Endothelial cell of umbilical vein (primary cell): ENCODE data around the gene NR2E1. TPM values are rescaled to one million over a fixed set of nuclear protein-coding genes. Genes with fewer than 3 reads are reported as not detected.

Source experiments
- BruUV-seq: library from RNA; stranded (reverse); fragments of 400-500 nt; replicated peaks from 2 replicates; lab custom pipeline; 2021; lab: Mats Ljungman, UMichigan
- CTCF ChIA-PET: fragments of 300-600, 350-600 bp; sonication (Branson Sonifier 250); formaldehyde crosslinking; loops from one replicate; lab custom pipeline; 2021; ENCODE audit warnings: antibody characterized with exemption, inconsistent platforms; lab: Charles Lee
- POLR2A ChIA-PET: fragments of 300-600, 350-600 bp; sonication (Branson Sonifier 250); formaldehyde crosslinking; loops from one replicate; lab custom pipeline; 2021; ENCODE audit warnings: antibody characterized with exemption, inconsistent platforms; lab: Charles Lee
- DNase-seq: peaks from one replicate; pipeline ENCODE4 v3.0.0-alpha.2; 2011; ENCODE audit warnings: low read depth, low spot score
- FAIRE-seq: peaks from 2 replicates; lab custom pipeline; 2011; peaks lifted over from hg19 to GRCh38; lab: Jason Lieb, UNC
- H2AFZ ChIP-seq: 2 replicates; pipeline ENCODE4 v1.6.0; 2012; ENCODE audit warnings: low read depth, low read length, control low read depth, inconsistent platforms
- H3K27ac ChIP-seq: 2 replicates; pipeline ENCODE4 v1.5.1; 2011; ENCODE audit warnings: low read depth, mild to moderate bottlenecking, control low read depth, low read length, moderate library complexity; ENCODE audit not compliant: insufficient read depth
- H3K27me3 ChIP-seq, 2 experiments: 2 replicates each; pipeline versions ENCODE4 v1.6.0 to v1.6.1; 2011; ENCODE audit warnings: low read length in 2 of 2, mixed read lengths in 1 of 2; ENCODE audit not compliant: control insufficient read depth in 2 of 2, insufficient read depth in 2 of 2
- H3K36me3 ChIP-seq, 2 experiments: 2 replicates in 1 of 2; 3 replicates in 1 of 2; pipeline ENCODE4 v1.5.1; 2011; ENCODE audit warnings: low read length in 2 of 2, mild to moderate bottlenecking in 1 of 2, moderate library complexity in 1 of 2; ENCODE audit not compliant: control insufficient read depth in 2 of 2, insufficient read depth in 2 of 2; ENCODE audit errors: extremely low read depth in 1 of 2
- H3K4me1 ChIP-seq: 3 replicates; pipeline ENCODE4 v1.5.1; 2011; ENCODE audit warnings: mild to moderate bottlenecking, low read length; ENCODE audit not compliant: control insufficient read depth, insufficient read depth; ENCODE audit errors: extremely low read depth
- H3K4me2 ChIP-seq: 2 replicates; pipeline ENCODE4 v1.6.1; 2011; ENCODE audit warnings: low read length, control low read depth, mixed read lengths; ENCODE audit not compliant: insufficient read depth
- H3K4me3 ChIP-seq, 3 experiments: fragments of 200-600 bp in 1 of 3; sonication (generic), shearing (Covaris generic) in 1 of 3; replicated peaks in 1 of 3; 2 replicates each; pipeline ENCODE4 v1.5.1; 2011 to 2016; ENCODE audit warnings: control low read depth in 3 of 3, low read length in 3 of 3, mild to moderate bottlenecking in 2 of 3, inconsistent platforms in 1 of 3, low read depth in 1 of 3, moderate library complexity in 1 of 3; ENCODE audit not compliant: insufficient read depth in 1 of 3
- H3K79me2 ChIP-seq: 2 replicates; pipeline ENCODE4 v1.6.0; 2012; ENCODE audit warnings: low read length, inconsistent platforms; ENCODE audit not compliant: control insufficient read depth, insufficient read depth
- H3K9ac ChIP-seq: replicated peaks from 2 replicates; pipeline ENCODE3; 2011; ENCODE audit warnings: low read length, control low read depth; ENCODE audit not compliant: insufficient read depth; ENCODE audit errors: extremely low read depth
- H3K9me1 ChIP-seq: replicated peaks from 3 replicates; pipeline ENCODE4 v1.6.0; 2011; ENCODE audit warnings: mild to moderate bottlenecking, low read length; ENCODE audit not compliant: control insufficient read depth, insufficient read depth; ENCODE audit errors: extremely low read depth
- H3K9me3 ChIP-seq: replicated peaks from 2 replicates; pipeline ENCODE4 v1.5.1; 2012; ENCODE audit warnings: low read length, inconsistent platforms; ENCODE audit not compliant: control insufficient read depth, insufficient read depth
- H4K20me1 ChIP-seq: replicated peaks from 2 replicates; pipeline ENCODE3; 2011; ENCODE audit warnings: mild to moderate bottlenecking, low read length; ENCODE audit not compliant: control insufficient read depth, insufficient read depth; ENCODE audit errors: extremely low read depth
- EZH2 ChIP-seq: IDR thresholded peaks from 2 replicates; pipeline ENCODE4 v1.6.1; 2012; ENCODE audit warnings: borderline replicate concordance, low read depth, mild to moderate bottlenecking, moderate library complexity, low read length, inconsistent platforms; ENCODE audit not compliant: severe bottlenecking
- FOS ChIP-seq: IDR thresholded peaks from 2 replicates; pipeline ENCODE4 v1.6.1; 2011; ENCODE audit warnings: mild to moderate bottlenecking, low read length, moderate library complexity, borderline replicate concordance; ENCODE audit not compliant: insufficient read depth
- GATA2 ChIP-seq: IDR thresholded peaks from 2 replicates; pipeline ENCODE4 v1.7.0; 2011; ENCODE audit warnings: low read depth, mild to moderate bottlenecking, moderate library complexity, mixed read lengths, low read length; ENCODE audit not compliant: insufficient read length, insufficient read depth
- JUN ChIP-seq: IDR thresholded peaks from 2 replicates; pipeline ENCODE4 v1.6.1; 2011; ENCODE audit warnings: borderline replicate concordance, low read depth; ENCODE audit not compliant: insufficient read length, insufficient read depth
- dilution Hi-C: fragments of 300-500 bp; cut with MboI; formaldehyde crosslinking; loops from one replicate; pipeline ENCODE4 v1.15.0; 2019; ENCODE audit warnings: low sequenced_read_pairs; ENCODE audit not compliant: extremely low pct_ligation_motif_present
- intact Hi-C: fragments of 100-400 bp; cut with micrococcal nuclease; formaldehyde crosslinking; loops from one replicate; pipeline ENCODE4 v1.10.0; 2022
- polyA plus RNA-seq, 4 experiments: library from polyadenylated mRNA; depleted of rRNA in 3 of 4; stranded (reverse) in 3 of 4; unstranded in 1 of 4; fragments of >200 nt; gene quantifications; 2 replicates each; pipeline versions ENCODE4 v1.2.1 to v1.2.3, GENCODE V29; 2011 to 2012; ENCODE audit warnings: missing spikeins in 1 of 4
- total RNA-seq: library from RNA; stranded (reverse); gene quantifications from 2 replicates; pipeline ENCODE4 v1.2.3, GENCODE V29; 2021
- TF ChIP-seq, protein P1 (sequence below): IDR thresholded peaks from 2 replicates; pipeline ENCODE4 v1.6.1; 2011; ENCODE audit not compliant: insufficient read depth, insufficient read length
- TF ChIP-seq, protein P2 (sequence below), 2 donors: IDR thresholded peaks; 1 replicate in 1 of 2; 2 replicates in 1 of 2; pipeline ENCODE4 v1.5.1; 2011; ENCODE audit warnings: low read length in 2 of 2, mild to moderate bottlenecking in 2 of 2, moderate library complexity in 2 of 2, control low read depth in 1 of 2, inconsistent platforms in 1 of 2, low read depth in 1 of 2; ENCODE audit not compliant: insufficient read depth in 1 of 2; ENCODE audit errors: extremely low read depth in 1 of 2

Gene NR2E1
- total and polyA plus RNA-seq, 2 donors (not counting 3 experiments of a cell fraction or from before 2014, with no cell fraction given): not detected

DNA sequence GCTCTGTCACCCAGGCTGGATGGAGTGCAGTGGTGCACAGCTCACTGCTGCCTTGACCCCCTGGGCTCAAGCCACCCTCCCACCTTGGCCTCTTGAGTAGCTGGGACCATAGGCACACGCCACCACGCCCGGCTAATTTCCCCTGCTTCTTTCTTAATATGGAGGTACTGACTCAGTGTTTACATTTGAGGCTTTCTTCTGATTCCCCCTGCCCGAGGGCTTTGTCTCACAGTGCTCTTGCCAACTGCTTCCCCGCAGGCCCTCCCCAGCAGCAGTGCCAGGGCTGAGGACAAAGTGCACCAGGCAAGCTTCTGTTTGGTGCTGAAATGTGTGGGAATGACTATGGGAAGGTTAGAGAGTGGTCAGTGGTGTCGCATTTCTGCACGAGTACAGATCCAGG, 34.8 kb downstream of the NR2E1 start:
- H3K9me1 ChIP-seq: no peaks in the 10 kb centered on the region
- H3K9me3 ChIP-seq: no peaks in the 10 kb centered on the region
- no peak overlapping the region for H3K9ac ChIP-seq
- no peak for TF ChIP-seq EZH2
- TF ChIP-seq, protein P1, sequence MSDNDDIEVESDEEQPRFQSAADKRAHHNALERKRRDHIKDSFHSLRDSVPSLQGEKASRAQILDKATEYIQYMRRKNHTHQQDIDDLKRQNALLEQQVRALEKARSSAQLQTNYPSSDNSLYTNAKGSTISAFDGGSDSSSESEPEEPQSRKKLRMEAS: no peak
- TF ChIP-seq, protein P2, sequence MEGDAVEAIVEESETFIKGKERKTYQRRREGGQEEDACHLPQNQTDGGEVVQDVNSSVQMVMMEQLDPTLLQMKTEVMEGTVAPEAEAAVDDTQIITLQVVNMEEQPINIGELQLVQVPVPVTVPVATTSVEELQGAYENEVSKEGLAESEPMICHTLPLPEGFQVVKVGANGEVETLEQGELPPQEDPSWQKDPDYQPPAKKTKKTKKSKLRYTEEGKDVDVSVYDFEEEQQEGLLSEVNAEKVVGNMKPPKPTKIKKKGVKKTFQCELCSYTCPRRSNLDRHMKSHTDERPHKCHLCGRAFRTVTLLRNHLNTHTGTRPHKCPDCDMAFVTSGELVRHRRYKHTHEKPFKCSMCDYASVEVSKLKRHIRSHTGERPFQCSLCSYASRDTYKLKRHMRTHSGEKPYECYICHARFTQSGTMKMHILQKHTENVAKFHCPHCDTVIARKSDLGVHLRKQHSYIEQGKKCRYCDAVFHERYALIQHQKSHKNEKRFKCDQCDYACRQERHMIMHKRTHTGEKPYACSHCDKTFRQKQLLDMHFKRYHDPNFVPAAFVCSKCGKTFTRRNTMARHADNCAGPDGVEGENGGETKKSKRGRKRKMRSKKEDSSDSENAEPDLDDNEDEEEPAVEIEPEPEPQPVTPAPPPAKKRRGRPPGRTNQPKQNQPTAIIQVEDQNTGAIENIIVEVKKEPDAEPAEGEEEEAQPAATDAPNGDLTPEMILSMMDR (IDR thresholded peaks at IDR 0.05; ENCODE audit: extremely low read depth in 1 of 2, insufficient read depth in 1 of 2, low read depth in 1 of 2, low read length in 2 of 2): no peak
- no peak for TF ChIP-seq JUN
- TF ChIP-seq FOS: no peak
- TF ChIP-seq GATA2: no peak
- intact Hi-C loops: no loop called here
- dilution Hi-C loops: no loop called here
- no peak for FAIRE-seq
- ChIA-PET CTCF (interaction anchor here (0.8 to 2.2 kb wide), 3 partner anchors 11 to 291 kb away, joined by 4 to 15 read pairs (median 4); no protein-coding TSS in a partner anchor), POLR2A (no interaction called here)
- no peaks in the 10 kb centered on the region for H3K36me3 ChIP-seq
- no peak overlapping the region for H3K4me2 ChIP-seq
- H4K20me1 ChIP-seq: no peaks in the 10 kb centered on the region
- no peaks in the 10 kb centered on the region for H3K79me2 ChIP-seq
- H3K27me3 ChIP-seq: no peaks in the 10 kb centered on the region
- no peak overlapping the region for H3K27ac ChIP-seq
- no peaks in the 10 kb centered on the region for H3K4me1 ChIP-seq
- no peak for DNase-seq
- BruUV-seq: no TSS peak
- no peak overlapping the region for H2AFZ ChIP-seq
- no peak overlapping the region for H3K4me3 ChIP-seq
